IMR-90 (cell line): ENCODE results near the gene MAK. TPM values are rescaled to one million over a fixed set of nuclear protein-coding genes. Genes with fewer than 3 reads are reported as not detected.

ENCODE experiments used
- ATAC-seq: fragments of 200-7000 bp; cut with Tn5 transposase; 2 replicates; pipeline ENCODE4 v1.9.1; 2020; ENCODE audit warnings: low read depth, mild to moderate bottlenecking, moderate library complexity
- BruUV-seq: library from RNA; stranded (reverse); fragments of 400-500 nt; replicated peaks from 2 replicates; lab custom pipeline; 2021; lab: Mats Ljungman, UMichigan
- CTCF ChIA-PET: fragments of 300-600 bp; formaldehyde crosslinking; extraction: SDS; loops from one replicate; lab custom pipeline; 2021; ENCODE audit warnings: antibody characterized with exemption; lab: Yijun Ruan, JAX
- POLR2A ChIA-PET: fragments of 300-600 bp; sonication (Branson Sonifier 250); formaldehyde crosslinking; loops from one replicate; lab custom pipeline; 2022; ENCODE audit warnings: antibody characterized with exemption; ENCODE audit not compliant: unreplicated experiment; lab: Charles Lee
- DNase-seq: peaks from one replicate; pipeline ENCODE4 v3.0.0; 2013
- H2AFZ ChIP-seq: replicated peaks from 2 replicates; pipeline ENCODE3; 2013; ENCODE audit warnings: low read length, mild to moderate bottlenecking; ENCODE audit not compliant: poor library complexity
- H2AK5ac ChIP-seq: 2 replicates; pipeline ENCODE4 v1.6.1; 2013; ENCODE audit warnings: low read depth, low read length, inconsistent platforms
- H2AK9ac ChIP-seq: replicated peaks from 2 replicates; pipeline ENCODE3; 2013; ENCODE audit warnings: mild to moderate bottlenecking, low read depth, low read length, moderate library complexity; ENCODE audit not compliant: poor library complexity
- H2BK120ac ChIP-seq: 2 replicates; pipeline ENCODE4 v1.6.1; 2013; ENCODE audit warnings: low read depth, low read length, inconsistent platforms
- H2BK15ac ChIP-seq: 3 replicates; pipeline ENCODE4 v1.6.1; 2013; ENCODE audit warnings: low read depth, low read length, inconsistent platforms
- H2BK20ac ChIP-seq: 2 replicates; pipeline ENCODE4 v1.6.1; 2013; ENCODE audit warnings: low read depth, mild to moderate bottlenecking, inconsistent platforms, low read length, moderate library complexity
- H2BK5ac ChIP-seq: 2 replicates; pipeline ENCODE4 v1.6.1; 2013; ENCODE audit warnings: mild to moderate bottlenecking, low read depth, low read length, inconsistent platforms; ENCODE audit not compliant: poor library complexity, severe bottlenecking
- H3K14ac ChIP-seq: replicated peaks from 2 replicates; pipeline ENCODE4 v1.6.1; 2013; ENCODE audit warnings: low read depth, low read length, inconsistent platforms
- H3K18ac ChIP-seq: 2 replicates; pipeline ENCODE4 v1.6.1; 2013; ENCODE audit warnings: low read depth, low read length, control low read depth
- H3K23ac ChIP-seq: 2 replicates; pipeline ENCODE4 v1.6.1; 2013; ENCODE audit warnings: low read depth, low read length, inconsistent platforms
- H3K27ac ChIP-seq: 2 replicates; pipeline ENCODE4 v1.5.1; 2013; ENCODE audit warnings: mild to moderate bottlenecking, control low read depth, low read length; ENCODE audit not compliant: insufficient read depth
- H3K27me3 ChIP-seq: 2 replicates; pipeline ENCODE4 v1.6.1; 2013; ENCODE audit warnings: low read length; ENCODE audit not compliant: control insufficient read depth, insufficient read depth
- H3K36me3 ChIP-seq: 2 replicates; pipeline ENCODE4 v1.6.1; 2013; ENCODE audit warnings: low read length, mixed read lengths; ENCODE audit not compliant: control insufficient read depth, insufficient read depth
- H3K4ac ChIP-seq: 2 replicates; pipeline ENCODE4 v1.6.1; 2013; ENCODE audit warnings: low read depth, low read length, inconsistent platforms
- H3K4me1 ChIP-seq: 2 replicates; pipeline ENCODE4 v1.6.1; 2013; ENCODE audit warnings: low read length, mixed read lengths; ENCODE audit not compliant: control insufficient read depth, insufficient read depth
- H3K4me2 ChIP-seq: 2 replicates; pipeline ENCODE4 v1.6.1; 2013; ENCODE audit warnings: low read depth, mild to moderate bottlenecking, control low read depth, low read length, moderate library complexity
- H3K4me3 ChIP-seq: 2 replicates; pipeline ENCODE4 v1.5.1; 2013; ENCODE audit warnings: low read depth, mild to moderate bottlenecking, control low read depth, low read length, moderate library complexity; ENCODE audit not compliant: insufficient read depth
- H3K56ac ChIP-seq: 2 replicates; pipeline ENCODE4 v1.6.1; 2013; ENCODE audit warnings: low read length, inconsistent platforms; ENCODE audit not compliant: insufficient read depth; ENCODE audit errors: extremely low read depth
- H3K79me1 ChIP-seq, 2 experiments: 2 replicates each; pipeline ENCODE4 v1.6.1; 2013; ENCODE audit warnings: low read length in 2 of 2, inconsistent platforms in 1 of 2, low read depth in 1 of 2
- H3K9ac ChIP-seq: 2 replicates; pipeline ENCODE4 v1.6.1; 2013; ENCODE audit warnings: low read depth, low read length, control low read depth
- H3K9me1 ChIP-seq: 2 replicates; pipeline ENCODE4 v1.6.1; 2013; ENCODE audit warnings: low read length, inconsistent platforms; ENCODE audit not compliant: insufficient read depth
- H3K9me3 ChIP-seq: 2 replicates; pipeline ENCODE4 v1.6.1; 2013; ENCODE audit warnings: low read length; ENCODE audit not compliant: control insufficient read depth, insufficient read depth
- H4K20me1 ChIP-seq: 2 replicates; pipeline ENCODE4 v1.6.1; 2013; ENCODE audit warnings: low read length, inconsistent platforms; ENCODE audit not compliant: insufficient read depth
- H4K5ac ChIP-seq: 2 replicates; pipeline ENCODE4 v1.6.1; 2013; ENCODE audit warnings: mild to moderate bottlenecking, low read depth, low read length, control low read depth
- H4K8ac ChIP-seq, 2 experiments: 2 replicates each; pipeline ENCODE4 v1.6.1; 2013; ENCODE audit warnings: low read depth in 2 of 2, low read length in 2 of 2, control low read depth in 1 of 2, inconsistent platforms in 1 of 2
- H4K91ac ChIP-seq: 2 replicates; pipeline ENCODE4 v1.6.1; 2013; ENCODE audit warnings: low read depth, low read length, inconsistent platforms; ENCODE audit not compliant: insufficient read depth
- CEBPB ChIP-seq: IDR thresholded peaks from 2 replicates; pipeline ENCODE4 v1.6.1; 2012; ENCODE audit warnings: low read depth, low read length, improper control_type of control experiment
- FOS ChIP-seq: fragments of 150-350 bp; IDR thresholded peaks from 2 replicates; pipeline ENCODE4 v1.6.1; 2016; ENCODE audit warnings: low read depth, low read length
- MAZ ChIP-seq: IDR thresholded peaks from 2 replicates; pipeline ENCODE4 v1.6.1; 2012; ENCODE audit warnings: low read depth, mild to moderate bottlenecking, low read length, improper control_type of control experiment, moderate library complexity, borderline replicate concordance
- MXI1 ChIP-seq: IDR thresholded peaks from 2 replicates; pipeline ENCODE4 v1.6.1; 2012; ENCODE audit warnings: low read depth, mild to moderate bottlenecking, low read length, moderate library complexity, borderline replicate concordance
- POLR2A ChIP-seq: IDR thresholded peaks from 2 replicates; pipeline ENCODE4 v1.6.1; 2012; ENCODE audit warnings: mild to moderate bottlenecking, low read depth, low read length
- RFX5 ChIP-seq: IDR thresholded peaks from 2 replicates; pipeline ENCODE4 v1.8.0; 2012; ENCODE audit warnings: low read depth, mild to moderate bottlenecking, low read length, moderate library complexity
- dilution Hi-C: fragments of 300-500 bp; cut with HindIII; formaldehyde crosslinking; loops from one replicate; pipeline ENCODE4 v1.14.3; 2018; ENCODE audit warnings: low sequenced_read_pairs; ENCODE audit not compliant: unreplicated experiment
- in situ Hi-C: fragments of 300-500 bp; cut with MboI; formaldehyde crosslinking; loops from 3 replicates; pipeline ENCODE4 v1.14.3; 2019; ENCODE audit warnings: low sequenced_read_pairs, inconsistent platforms, mixed read lengths
- intact Hi-C: fragments of 100-400 bp; cut with micrococcal nuclease; formaldehyde crosslinking; loops from 2 replicates; pipeline ENCODE4 v1.10.0; 2022
- polyA plus RNA-seq, 3 experiments: library from polyadenylated mRNA; depleted of rRNA; stranded (reverse); fragments of >200 nt; gene quantifications; 2 replicates each; pipeline ENCODE4 v1.2.3, GENCODE V29; 2012; ENCODE audit warnings: low replicate concordance in 1 of 3
- total RNA-seq: library from RNA; depleted of rRNA; stranded (reverse); fragments of >200 nt; gene quantifications from 2 replicates; pipeline ENCODE4 v1.2.3, GENCODE V29; 2012
- TF ChIP-seq, protein P1 (sequence below): conservative IDR thresholded peaks from 2 replicates; pipeline ENCODE4 v1.5.1; 2012; ENCODE audit warnings: mild to moderate bottlenecking, low read depth, low read length, improper control_type of control experiment

Gene MAK
- total and polyA plus RNA-seq, 2 of the 4 experiments (the other 2 are of a cell fraction), result not detected

DNA sequence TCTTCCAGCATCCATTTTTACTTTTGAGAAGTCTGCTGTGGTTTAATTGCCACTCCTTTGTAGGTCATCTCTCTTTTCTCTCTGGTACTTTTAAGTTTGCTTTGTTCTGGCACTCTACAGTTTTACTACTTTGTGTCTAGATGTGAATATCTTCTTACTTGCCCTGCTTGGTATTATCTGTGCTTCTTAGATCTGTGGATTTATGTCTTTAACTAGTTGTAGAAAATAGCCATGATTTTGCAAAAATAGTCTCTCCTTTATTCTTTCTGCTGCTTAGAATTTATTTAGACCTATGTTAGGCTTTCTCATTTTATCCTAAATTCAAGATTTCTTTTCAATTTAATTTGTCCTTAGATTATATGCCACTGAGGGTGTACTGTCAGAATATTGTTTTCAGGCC lies 5.2 kb upstream of the MAK start:
- H3K27ac ChIP-seq, result no peak overlapping the region
- H3K27me3 ChIP-seq, result peaks cover 6% of the 10 kb centered on the region
- no peaks in the 10 kb centered on the region for H3K36me3 ChIP-seq
- no peak overlapping the region for H4K5ac ChIP-seq
- H2BK120ac ChIP-seq, result no peak overlapping the region
- no peak overlapping the region for H4K8ac ChIP-seq
- intact Hi-C loops (no loop called here), in situ Hi-C loops (loop anchor here (25.0 kb wide), 1 partner anchor 669 kb away; no protein-coding TSS in a partner anchor), dilution Hi-C loops (no loop called here)
- H3K79me1 ChIP-seq, result no peaks in the 10 kb centered on the region
- H2BK15ac ChIP-seq, result no peak overlapping the region
- no peak overlapping the region for H3K4ac ChIP-seq
- no peak overlapping the region for H2AK5ac ChIP-seq
- no peaks in the 10 kb centered on the region for H3K9me1 ChIP-seq
- no peak overlapping the region for H3K18ac ChIP-seq
- no peak overlapping the region for H3K56ac ChIP-seq
- no peak for DNase-seq
- no peaks in the 10 kb centered on the region for H4K20me1 ChIP-seq
- no peak overlapping the region for H2BK20ac ChIP-seq
- H3K14ac ChIP-seq, result no peak overlapping the region
- no peak for TF ChIP-seq POLR2A
- TF ChIP-seq FOS, result no peak
- TF ChIP-seq CEBPB, result no peak
- TF ChIP-seq, protein P1, sequence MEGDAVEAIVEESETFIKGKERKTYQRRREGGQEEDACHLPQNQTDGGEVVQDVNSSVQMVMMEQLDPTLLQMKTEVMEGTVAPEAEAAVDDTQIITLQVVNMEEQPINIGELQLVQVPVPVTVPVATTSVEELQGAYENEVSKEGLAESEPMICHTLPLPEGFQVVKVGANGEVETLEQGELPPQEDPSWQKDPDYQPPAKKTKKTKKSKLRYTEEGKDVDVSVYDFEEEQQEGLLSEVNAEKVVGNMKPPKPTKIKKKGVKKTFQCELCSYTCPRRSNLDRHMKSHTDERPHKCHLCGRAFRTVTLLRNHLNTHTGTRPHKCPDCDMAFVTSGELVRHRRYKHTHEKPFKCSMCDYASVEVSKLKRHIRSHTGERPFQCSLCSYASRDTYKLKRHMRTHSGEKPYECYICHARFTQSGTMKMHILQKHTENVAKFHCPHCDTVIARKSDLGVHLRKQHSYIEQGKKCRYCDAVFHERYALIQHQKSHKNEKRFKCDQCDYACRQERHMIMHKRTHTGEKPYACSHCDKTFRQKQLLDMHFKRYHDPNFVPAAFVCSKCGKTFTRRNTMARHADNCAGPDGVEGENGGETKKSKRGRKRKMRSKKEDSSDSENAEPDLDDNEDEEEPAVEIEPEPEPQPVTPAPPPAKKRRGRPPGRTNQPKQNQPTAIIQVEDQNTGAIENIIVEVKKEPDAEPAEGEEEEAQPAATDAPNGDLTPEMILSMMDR, result no peak
- no peak for TF ChIP-seq MXI1
- no peak for TF ChIP-seq MAZ
- TF ChIP-seq RFX5, result no peak
- no TSS peak for BruUV-seq
- no peak overlapping the region for H2AFZ ChIP-seq
- no peak overlapping the region for H3K4me2 ChIP-seq
- H3K23ac ChIP-seq, result no peak overlapping the region
- H4K91ac ChIP-seq, result no peak overlapping the region
- no peak overlapping the region for H3K4me3 ChIP-seq
- H2BK5ac ChIP-seq, result no peak overlapping the region
- ChIA-PET CTCF (interaction anchor here (0.6 kb wide), 1 partner anchor 169 kb away, joined by 4 read pairs; no protein-coding TSS in a partner anchor), POLR2A (no interaction called here)
- H3K4me1 ChIP-seq, result no peaks in the 10 kb centered on the region
- ATAC-seq, result no peak
- H2AK9ac ChIP-seq, result no peak overlapping the region
- no peaks in the 10 kb centered on the region for H3K9me3 ChIP-seq
- no peak overlapping the region for H3K9ac ChIP-seq
